ENCODE results near the gene MAPK10.

DNA sequence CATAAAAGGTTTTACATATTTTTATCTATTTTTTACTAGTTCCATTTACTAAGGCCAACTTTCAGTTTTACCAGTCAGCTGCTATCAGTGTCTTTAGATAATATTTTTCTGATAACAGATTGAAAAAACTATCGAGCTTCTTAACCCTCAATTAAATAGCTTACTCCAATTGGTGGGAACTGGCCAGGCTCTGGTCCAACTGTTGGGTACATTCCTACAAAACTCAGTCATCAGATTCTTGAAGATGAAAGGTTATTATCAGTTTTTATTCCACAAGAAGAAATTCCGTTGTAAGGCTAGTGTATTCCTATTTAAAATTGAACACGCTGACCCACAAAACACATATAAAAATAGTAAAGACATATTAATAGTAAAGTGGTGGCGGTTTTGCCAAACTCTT, 346.2 kb downstream of the MAPK10 start:
- TF ChIP-seq, protein P1, sequence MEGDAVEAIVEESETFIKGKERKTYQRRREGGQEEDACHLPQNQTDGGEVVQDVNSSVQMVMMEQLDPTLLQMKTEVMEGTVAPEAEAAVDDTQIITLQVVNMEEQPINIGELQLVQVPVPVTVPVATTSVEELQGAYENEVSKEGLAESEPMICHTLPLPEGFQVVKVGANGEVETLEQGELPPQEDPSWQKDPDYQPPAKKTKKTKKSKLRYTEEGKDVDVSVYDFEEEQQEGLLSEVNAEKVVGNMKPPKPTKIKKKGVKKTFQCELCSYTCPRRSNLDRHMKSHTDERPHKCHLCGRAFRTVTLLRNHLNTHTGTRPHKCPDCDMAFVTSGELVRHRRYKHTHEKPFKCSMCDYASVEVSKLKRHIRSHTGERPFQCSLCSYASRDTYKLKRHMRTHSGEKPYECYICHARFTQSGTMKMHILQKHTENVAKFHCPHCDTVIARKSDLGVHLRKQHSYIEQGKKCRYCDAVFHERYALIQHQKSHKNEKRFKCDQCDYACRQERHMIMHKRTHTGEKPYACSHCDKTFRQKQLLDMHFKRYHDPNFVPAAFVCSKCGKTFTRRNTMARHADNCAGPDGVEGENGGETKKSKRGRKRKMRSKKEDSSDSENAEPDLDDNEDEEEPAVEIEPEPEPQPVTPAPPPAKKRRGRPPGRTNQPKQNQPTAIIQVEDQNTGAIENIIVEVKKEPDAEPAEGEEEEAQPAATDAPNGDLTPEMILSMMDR (IDR thresholded peaks at IDR 0.05; ENCODE audit: low read depth, low read length): no peak
- TF ChIP-seq EZH2phosphoT487 (IDR thresholded peaks at IDR 0.05; ENCODE audit: low read depth): no peak
